Measurements from ENCODE around the gene TMPRSS13.

- TF ChIP-seq GATA2 (IDR thresholded peaks at IDR 0.05; ENCODE audit: low read depth, low read length) = no peak
- no peak for TF ChIP-seq GATA3 (IDR thresholded peaks at IDR 0.05; ENCODE audit: low read depth, low read length)
Measured at GRCh38 chr11:117871784-117872183, 57.4 kb downstream of the TMPRSS13 start.
